ENCODE data around the gene CCT7. TPM values are rescaled to one million over a fixed set of nuclear protein-coding genes. Genes with fewer than 3 reads are reported as not detected.
A peak's percentile ranks its signal among the peaks of the same experiment; 100 is the strongest.

CCT7 gene
- total and polyA plus RNA-seq, 2 experiments from 2014 or later, result 287 to 642 TPM

DNA sequence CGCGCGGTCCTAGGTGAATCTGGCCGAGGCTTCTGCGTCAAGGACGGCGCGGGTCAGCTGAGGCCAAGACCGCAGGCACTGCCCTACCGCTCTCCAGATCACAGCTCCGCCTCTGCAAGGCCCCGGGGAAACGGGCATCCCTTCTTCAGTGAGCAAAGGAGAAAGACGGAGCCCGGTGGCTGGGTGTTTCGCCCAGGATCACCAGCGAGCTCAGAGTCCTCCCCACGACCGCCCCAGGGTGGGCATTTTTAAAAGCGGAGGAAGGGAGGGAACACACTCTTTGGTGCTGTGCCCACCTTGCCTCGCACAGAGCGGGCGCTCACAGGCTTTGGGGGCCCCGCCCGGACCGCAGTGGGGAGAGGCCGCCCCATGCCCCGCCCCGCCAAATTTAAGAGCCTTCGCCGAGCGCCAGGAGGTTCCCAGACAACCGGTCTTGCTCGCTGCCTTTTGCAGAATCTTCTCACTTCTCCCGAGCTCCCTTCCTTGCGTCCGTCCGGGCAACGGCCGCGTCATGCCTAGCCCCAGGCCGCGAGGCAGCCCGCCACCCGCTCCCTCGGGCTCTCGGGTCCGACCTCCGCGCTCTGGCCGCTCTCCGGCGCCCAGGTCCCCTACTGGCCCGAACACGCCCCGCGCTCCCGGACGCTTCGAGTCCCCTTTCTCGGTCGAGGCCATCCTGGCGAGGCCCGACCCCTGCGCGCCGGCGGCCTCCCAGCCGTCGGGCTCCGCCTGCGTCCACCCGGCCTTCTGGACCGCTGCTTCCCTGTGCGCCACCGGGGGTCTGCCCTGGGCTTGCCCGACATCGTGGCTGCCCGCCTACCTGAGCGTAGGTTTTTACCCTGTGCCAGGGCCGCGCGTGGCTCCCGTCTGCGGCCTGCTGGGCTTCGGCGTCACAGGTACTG is 31.7 kb upstream of the CCT7 start, which contains the start of gene NOTO (continued):
- TF ChIP-seq, protein P1, sequence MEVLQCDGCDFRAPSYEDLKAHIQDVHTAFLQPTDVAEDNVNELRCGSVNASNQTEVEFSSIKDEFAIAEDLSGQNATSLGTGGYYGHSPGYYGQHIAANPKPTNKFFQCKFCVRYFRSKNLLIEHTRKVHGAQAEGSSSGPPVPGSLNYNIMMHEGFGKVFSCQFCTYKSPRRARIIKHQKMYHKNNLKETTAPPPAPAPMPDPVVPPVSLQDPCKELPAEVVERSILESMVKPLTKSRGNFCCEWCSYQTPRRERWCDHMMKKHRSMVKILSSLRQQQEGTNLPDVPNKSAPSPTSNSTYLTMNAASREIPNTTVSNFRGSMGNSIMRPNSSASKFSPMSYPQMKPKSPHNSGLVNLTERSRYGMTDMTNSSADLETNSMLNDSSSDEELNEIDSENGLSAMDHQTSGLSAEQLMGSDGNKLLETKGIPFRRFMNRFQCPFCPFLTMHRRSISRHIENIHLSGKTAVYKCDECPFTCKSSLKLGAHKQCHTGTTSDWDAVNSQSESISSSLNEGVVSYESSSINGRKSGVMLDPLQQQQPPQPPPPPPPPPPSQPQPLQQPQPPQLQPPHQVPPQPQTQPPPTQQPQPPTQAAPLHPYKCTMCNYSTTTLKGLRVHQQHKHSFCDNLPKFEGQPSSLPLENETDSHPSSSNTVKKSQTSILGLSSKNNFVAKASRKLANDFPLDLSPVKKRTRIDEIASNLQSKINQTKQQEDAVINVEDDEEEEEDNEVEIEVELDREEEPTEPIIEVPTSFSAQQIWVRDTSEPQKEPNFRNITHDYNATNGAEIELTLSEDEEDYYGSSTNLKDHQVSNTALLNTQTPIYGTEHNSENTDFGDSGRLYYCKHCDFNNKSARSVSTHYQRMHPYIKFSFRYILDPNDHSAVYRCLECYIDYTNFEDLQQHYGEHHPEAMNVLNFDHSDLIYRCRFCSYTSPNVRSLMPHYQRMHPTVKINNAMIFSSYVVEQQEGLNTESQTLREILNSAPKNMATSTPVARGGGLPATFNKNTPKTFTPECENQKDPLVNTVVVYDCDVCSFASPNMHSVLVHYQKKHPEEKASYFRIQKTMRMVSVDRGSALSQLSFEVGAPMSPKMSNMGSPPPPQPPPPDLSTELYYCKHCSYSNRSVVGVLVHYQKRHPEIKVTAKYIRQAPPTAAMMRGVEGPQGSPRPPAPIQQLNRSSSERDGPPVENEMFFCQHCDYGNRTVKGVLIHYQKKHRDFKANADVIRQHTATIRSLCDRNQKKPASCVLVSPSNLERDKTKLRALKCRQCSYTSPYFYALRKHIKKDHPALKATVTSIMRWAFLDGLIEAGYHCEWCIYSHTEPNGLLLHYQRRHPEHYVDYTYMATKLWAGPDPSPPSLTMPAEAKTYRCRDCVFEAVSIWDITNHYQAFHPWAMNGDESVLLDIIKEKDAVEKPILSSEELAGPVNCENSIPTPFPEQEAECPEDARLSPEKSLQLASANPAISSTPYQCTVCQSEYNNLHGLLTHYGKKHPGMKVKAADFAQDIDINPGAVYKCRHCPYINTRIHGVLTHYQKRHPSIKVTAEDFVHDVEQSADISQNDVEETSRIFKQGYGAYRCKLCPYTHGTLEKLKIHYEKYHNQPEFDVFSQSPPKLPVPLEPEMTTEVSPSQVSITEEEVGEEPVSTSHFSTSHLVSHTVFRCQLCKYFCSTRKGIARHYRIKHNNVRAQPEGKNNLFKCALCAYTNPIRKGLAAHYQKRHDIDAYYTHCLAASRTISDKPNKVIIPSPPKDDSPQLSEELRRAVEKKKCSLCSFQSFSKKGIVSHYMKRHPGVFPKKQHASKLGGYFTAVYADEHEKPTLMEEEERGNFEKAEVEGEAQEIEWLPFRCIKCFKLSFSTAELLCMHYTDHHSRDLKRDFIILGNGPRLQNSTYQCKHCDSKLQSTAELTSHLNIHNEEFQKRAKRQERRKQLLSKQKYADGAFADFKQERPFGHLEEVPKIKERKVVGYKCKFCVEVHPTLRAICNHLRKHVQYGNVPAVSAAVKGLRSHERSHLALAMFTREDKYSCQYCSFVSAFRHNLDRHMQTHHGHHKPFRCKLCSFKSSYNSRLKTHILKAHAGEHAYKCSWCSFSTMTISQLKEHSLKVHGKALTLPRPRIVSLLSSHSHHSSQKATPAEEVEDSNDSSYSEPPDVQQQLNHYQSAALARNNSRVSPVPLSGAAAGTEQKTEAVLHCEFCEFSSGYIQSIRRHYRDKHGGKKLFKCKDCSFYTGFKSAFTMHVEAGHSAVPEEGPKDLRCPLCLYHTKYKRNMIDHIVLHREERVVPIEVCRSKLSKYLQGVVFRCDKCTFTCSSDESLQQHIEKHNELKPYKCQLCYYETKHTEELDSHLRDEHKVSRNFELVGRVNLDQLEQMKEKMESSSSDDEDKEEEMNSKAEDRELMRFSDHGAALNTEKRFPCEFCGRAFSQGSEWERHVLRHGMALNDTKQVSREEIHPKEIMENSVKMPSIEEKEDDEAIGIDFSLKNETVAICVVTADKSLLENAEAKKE (CRISPR knock-in tag; IDR thresholded peaks at IDR 0.05), result no peak
- TF ChIP-seq CREB1 (CRISPR knock-in tag; IDR thresholded peaks at IDR 0.05; ENCODE audit: low read depth) (no peak), STAT1 (IDR thresholded peaks at IDR 0.05; ENCODE audit: unreplicated experiment) (no peak), EZH2phosphoT487 (IDR thresholded peaks at IDR 0.05; ENCODE audit: unreplicated experiment) (no peak), ZNF114 (CRISPR knock-in tag; IDR thresholded peaks at IDR 0.05) (no peak), ZNF331 (CRISPR knock-in tag; IDR thresholded peaks at IDR 0.05; ENCODE audit: low read depth) (no peak)

GRCh38 chr2:73203055-73203681 is 30.9 kb upstream of the CCT7 start:
- Histone ChIP-seq H3K27ac (ENCODE audit: low read depth) (no peak overlapping the region), H3K4me1 (ENCODE audit: insufficient read depth) (no peaks in the 10 kb centered on the region), H4K20me1 (replicated peaks; ENCODE audit: insufficient read depth) (no peaks in the 10 kb centered on the region), H3K79me2 (replicated peaks; ENCODE audit: insufficient read depth) (no peaks in the 10 kb centered on the region), H3K9me2 (ENCODE audit: insufficient read depth) (no peaks in the 10 kb centered on the region), H3K4me3 (peak overlapping the region; percentile 66), H3K4me2 (peak overlapping the region; percentile 85), H3K27me3 (ENCODE audit: insufficient read depth) (peaks cover 67% of the 10 kb centered on the region), H2AFZ (peak overlapping the region; percentile 95), H3F3A (replicated peaks; ENCODE audit: low read depth) (no peaks in the 10 kb centered on the region), H3K36me3 (ENCODE audit: insufficient read depth) (no peaks in the 10 kb centered on the region)
- peaks cover 49% of the 10 kb centered on the region for H3K27me3 Mint-ChIP-seq (ENCODE audit: insufficient read depth, low read depth, poor library complexity)
- peaks cover 8% of the 10 kb centered on the region for H3K4me1 Mint-ChIP-seq
- ATAC-seq (peak; percentile 66), DNase-seq (ENCODE audit: low spot score) (peak; percentile 60)
- H3K36me3 Mint-ChIP-seq (ENCODE audit: low read depth), result no peaks in the 10 kb centered on the region; the same call in 2 of the 3 replicates
- peak overlapping the region; percentile 60 for H3K4me3 Mint-ChIP-seq
- H3K9me3 Mint-ChIP-seq, result peaks cover 5% of the 10 kb centered on the region; the same call in 1 of the 3 replicates
- H3K27ac Mint-ChIP-seq, result no peak overlapping the region
- TF ChIP-seq ETS1 (IDR thresholded peaks at IDR 0.05), result no peak
- TF ChIP-seq, protein P2, sequence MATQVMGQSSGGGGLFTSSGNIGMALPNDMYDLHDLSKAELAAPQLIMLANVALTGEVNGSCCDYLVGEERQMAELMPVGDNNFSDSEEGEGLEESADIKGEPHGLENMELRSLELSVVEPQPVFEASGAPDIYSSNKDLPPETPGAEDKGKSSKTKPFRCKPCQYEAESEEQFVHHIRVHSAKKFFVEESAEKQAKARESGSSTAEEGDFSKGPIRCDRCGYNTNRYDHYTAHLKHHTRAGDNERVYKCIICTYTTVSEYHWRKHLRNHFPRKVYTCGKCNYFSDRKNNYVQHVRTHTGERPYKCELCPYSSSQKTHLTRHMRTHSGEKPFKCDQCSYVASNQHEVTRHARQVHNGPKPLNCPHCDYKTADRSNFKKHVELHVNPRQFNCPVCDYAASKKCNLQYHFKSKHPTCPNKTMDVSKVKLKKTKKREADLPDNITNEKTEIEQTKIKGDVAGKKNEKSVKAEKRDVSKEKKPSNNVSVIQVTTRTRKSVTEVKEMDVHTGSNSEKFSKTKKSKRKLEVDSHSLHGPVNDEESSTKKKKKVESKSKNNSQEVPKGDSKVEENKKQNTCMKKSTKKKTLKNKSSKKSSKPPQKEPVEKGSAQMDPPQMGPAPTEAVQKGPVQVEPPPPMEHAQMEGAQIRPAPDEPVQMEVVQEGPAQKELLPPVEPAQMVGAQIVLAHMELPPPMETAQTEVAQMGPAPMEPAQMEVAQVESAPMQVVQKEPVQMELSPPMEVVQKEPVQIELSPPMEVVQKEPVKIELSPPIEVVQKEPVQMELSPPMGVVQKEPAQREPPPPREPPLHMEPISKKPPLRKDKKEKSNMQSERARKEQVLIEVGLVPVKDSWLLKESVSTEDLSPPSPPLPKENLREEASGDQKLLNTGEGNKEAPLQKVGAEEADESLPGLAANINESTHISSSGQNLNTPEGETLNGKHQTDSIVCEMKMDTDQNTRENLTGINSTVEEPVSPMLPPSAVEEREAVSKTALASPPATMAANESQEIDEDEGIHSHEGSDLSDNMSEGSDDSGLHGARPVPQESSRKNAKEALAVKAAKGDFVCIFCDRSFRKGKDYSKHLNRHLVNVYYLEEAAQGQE (IDR thresholded peaks at IDR 0.05; ENCODE audit: unreplicated experiment), result no peak
- TF ChIP-seq STAT1 (IDR thresholded peaks at IDR 0.05; ENCODE audit: unreplicated experiment), result no peak
- no peak for TF ChIP-seq JUNB (IDR thresholded peaks at IDR 0.05; ENCODE audit: unreplicated experiment)
